Loucy (cell line): ENCODE data around the gene EIF3K.

ENCODE experiments used
- CTCF ChIP-seq: fragments of 200-600 bp; sonication (generic); conservative IDR thresholded peaks from 2 replicates; pipeline ENCODE4 v1.5.1; 2014; ENCODE audit warnings: mild to moderate bottlenecking, antibody characterized with exemption, low read length
- EZH2phosphoT487 ChIP-seq: fragments of 200-600 bp; IDR thresholded peaks from 2 replicates; pipeline ENCODE4 v1.6.1; 2018; ENCODE audit warnings: antibody characterized with exemption, mild to moderate bottlenecking, moderate library complexity, borderline replicate concordance

GRCh38 chr19:38647368-38647965, 28.5 kb downstream of the EIF3K start, which contains the start of gene ACTN4:
- no peak for TF ChIP-seq CTCF
- no peak for TF ChIP-seq EZH2phosphoT487
